Activated naive CD4-positive, alpha-beta T cell treated with anti-CD3 and anti-CD28 coated beads, Interleukin-2, amount 10 ng/mL, durations not matched to agents 7 days and 5 days (primary cell): Measurements from ENCODE around the gene RPS6KA4.
"Not testable (repeated sequence)": the region's sequence is repeated elsewhere in the genome, so short reads cannot be mapped to it uniquely, and the experiment has no call there.

Source experiments
- CTCF ChIA-PET: fragments of 350-600 bp; sonication (Branson Sonifier 250); formaldehyde crosslinking; loops from one replicate; lab custom pipeline; 2021; ENCODE audit warnings: antibody characterized with exemption; lab: Charles Lee
- DNase-seq: peaks from one replicate; pipeline ENCODE4 v3.0.0-alpha.2; 2020
- H3K27ac Mint-ChIP-seq: one replicate; pipeline ENCODE4 v1.8.0; 2021; ENCODE audit warnings: mild to moderate bottlenecking, moderate library complexity, mixed read lengths
- H3K27me3 Mint-ChIP-seq: one replicate; pipeline ENCODE4 v1.8.0; 2021; ENCODE audit warnings: mild to moderate bottlenecking, mixed read lengths
- H3K36me3 Mint-ChIP-seq: one replicate; pipeline ENCODE4 v1.8.0; 2021; ENCODE audit warnings: mixed read lengths
- H3K4me1 Mint-ChIP-seq: one replicate; pipeline ENCODE4 v1.8.0; 2021; ENCODE audit warnings: mixed read lengths
- H3K4me3 Mint-ChIP-seq: one replicate; pipeline ENCODE4 v1.8.0; 2021; ENCODE audit warnings: mild to moderate bottlenecking, moderate library complexity, mixed read lengths
- H3K9me3 Mint-ChIP-seq: one replicate; pipeline ENCODE4 v1.8.0; 2021; ENCODE audit warnings: mixed read lengths

Gene RPS6KA4

GRCh38 chr11:64320556-64320955, 38.4 kb upstream of the RPS6KA4 start:
- Mint-ChIP-seq H3K9me3 (no peaks in the 10 kb centered on the region), H3K4me3 (no peak overlapping the region), H3K27me3 (no peaks in the 10 kb centered on the region), H3K36me3 (peaks cover 32% of the 10 kb centered on the region), H3K4me1 (peaks cover 47% of the 10 kb centered on the region), H3K27ac (peak overlapping the region; percentile 59)
- CTCF ChIA-PET = no interaction called here
- DNase-seq = no peak

- no peak overlapping the region for H3K27ac Mint-ChIP-seq
Measured at GRCh38 chr11:64321026-64321425, 37.9 kb upstream of the RPS6KA4 start.

GRCh38 chr11:64321533-64321932, 37.4 kb upstream of the RPS6KA4 start:
- no peak for DNase-seq
- CTCF ChIA-PET = interaction anchor here (2.3 kb wide), 1 partner anchor 11 kb away, joined by 12 read pairs; no protein-coding TSS in a partner anchor
- Mint-ChIP-seq H3K27ac (no peak overlapping the region), H3K9me3 (no peaks in the 10 kb centered on the region), H3K36me3 (peaks cover 29% of the 10 kb centered on the region), H3K4me1 (peaks cover 42% of the 10 kb centered on the region), H3K27me3 (peaks cover 2% of the 10 kb centered on the region), H3K4me3 (no peak overlapping the region)

More at GRCh38 chr11:64321026-64321425, 37.9 kb upstream of the RPS6KA4 start:
- H3K36me3 Mint-ChIP-seq = peaks cover 32% of the 10 kb centered on the region
- no peaks in the 10 kb centered on the region for H3K27me3 Mint-ChIP-seq
- no peaks in the 10 kb centered on the region for H3K9me3 Mint-ChIP-seq
- DNase-seq = no peak
- CTCF ChIA-PET = no interaction called here
- peaks cover 47% of the 10 kb centered on the region for H3K4me1 Mint-ChIP-seq
- no peak overlapping the region for H3K4me3 Mint-ChIP-seq

- Mint-ChIP-seq H3K27ac (no peak overlapping the region), H3K4me3 (no peak overlapping the region), H3K36me3 (peaks cover 21% of the 10 kb centered on the region), H3K9me3 (no peaks in the 10 kb centered on the region), H3K27me3 (peaks cover 3% of the 10 kb centered on the region), H3K4me1 (peaks cover 29% of the 10 kb centered on the region)
- DNase-seq = no peak
- CTCF ChIA-PET = interaction anchor here (2.3 kb wide), 1 partner anchor 9 kb away, joined by 12 read pairs; no protein-coding TSS in a partner anchor
Measured at GRCh38 chr11:64322925-64323260, 36.1 kb upstream of the RPS6KA4 start.

- Mint-ChIP-seq H3K27ac (peak overlapping the region; percentile 52), H3K4me1 (peaks cover 25% of the 10 kb centered on the region), H3K9me3 (no peaks in the 10 kb centered on the region), H3K27me3 (peaks cover 3% of the 10 kb centered on the region), H3K36me3 (peaks cover 18% of the 10 kb centered on the region), H3K4me3 (no peak overlapping the region)
- CTCF ChIA-PET = interaction anchor here (2.3 kb wide), 1 partner anchor 9 kb away, joined by 12 read pairs; no protein-coding TSS in a partner anchor
- DNase-seq = no peak
Measured at GRCh38 chr11:64323373-64323772, 35.6 kb upstream of the RPS6KA4 start.

GRCh38 chr11:64323984-64324383, 35.0 kb upstream of the RPS6KA4 start:
- not testable (repeated sequence) for H3K9me3 Mint-ChIP-seq, H3K27me3 Mint-ChIP-seq, DNase-seq, H3K4me3 Mint-ChIP-seq
- Mint-ChIP-seq H3K4me1 (peaks cover 19% of the 10 kb centered on the region), H3K36me3 (peaks cover 18% of the 10 kb centered on the region), H3K27ac (peak overlapping the region; percentile 52)
- CTCF ChIA-PET = interaction anchor here (2.3 kb wide), 1 partner anchor 8 kb away, joined by 12 read pairs; no protein-coding TSS in a partner anchor

- Mint-ChIP-seq H3K27me3 (peaks cover 10% of the 10 kb centered on the region), H3K4me3 (no peak overlapping the region), H3K4me1 (peaks cover 10% of the 10 kb centered on the region), H3K36me3 (peaks cover 18% of the 10 kb centered on the region), H3K27ac (no peak overlapping the region), H3K9me3 (no peaks in the 10 kb centered on the region)
- CTCF ChIA-PET = no interaction called here
- no peak for DNase-seq
Measured at GRCh38 chr11:64324692-64325469, 34.1 kb upstream of the RPS6KA4 start.

- CTCF ChIA-PET = interaction anchor here (0.9 to 1.5 kb wide), 2 partner anchors 9 to 23 kb away, joined by 3 to 4 read pairs; partner anchors contain the start of gene PRDX5
- no peak overlapping the region for H3K27ac Mint-ChIP-seq
- H3K27me3 Mint-ChIP-seq = peaks cover 10% of the 10 kb centered on the region
- no peaks in the 10 kb centered on the region for H3K36me3 Mint-ChIP-seq
- peaks cover 9% of the 10 kb centered on the region for H3K4me1 Mint-ChIP-seq
- no peaks in the 10 kb centered on the region for H3K9me3 Mint-ChIP-seq
- DNase-seq = no peak
- H3K4me3 Mint-ChIP-seq = no peak overlapping the region
Measured at GRCh38 chr11:64327375-64327774, 31.6 kb upstream of the RPS6KA4 start.

- Mint-ChIP-seq H3K27me3 (peaks cover 10% of the 10 kb centered on the region), H3K36me3 (no peaks in the 10 kb centered on the region), H3K27ac (no peak overlapping the region), H3K9me3 (no peaks in the 10 kb centered on the region), H3K4me1 (peaks cover 9% of the 10 kb centered on the region), H3K4me3 (no peak overlapping the region)
- CTCF ChIA-PET = interaction anchor here (1.5 kb wide), 1 partner anchor 24 kb away, joined by 4 read pairs; no protein-coding TSS in a partner anchor
- DNase-seq = no peak
Measured at GRCh38 chr11:64327993-64328392, 31.0 kb upstream of the RPS6KA4 start.

GRCh38 chr11:64330888-64331287, 28.1 kb upstream of the RPS6KA4 start:
- DNase-seq = no peak
- Mint-ChIP-seq H3K27me3 (peaks cover 10% of the 10 kb centered on the region), H3K27ac (no peak overlapping the region), H3K36me3 (peaks cover 9% of the 10 kb centered on the region), H3K4me1 (peaks cover 13% of the 10 kb centered on the region), H3K4me3 (no peak overlapping the region), H3K9me3 (no peaks in the 10 kb centered on the region)
- CTCF ChIA-PET = interaction anchor here (0.9 to 3.6 kb wide), 11 partner anchors 8 to 347 kb away, joined by 3 to 46 read pairs (median 8); partner anchors contain the start of genes CCDC88B, ESRRA, PRDX5 and TRMT112

- Mint-ChIP-seq H3K27me3 (peaks cover 7% of the 10 kb centered on the region), H3K36me3 (peaks cover 9% of the 10 kb centered on the region), H3K4me1 (peaks cover 13% of the 10 kb centered on the region), H3K9me3 (no peaks in the 10 kb centered on the region), H3K27ac (peak overlapping the region; percentile 8), H3K4me3 (no peak overlapping the region)
- CTCF ChIA-PET = interaction anchor here (0.9 to 3.6 kb wide), 15 partner anchors 9 to 348 kb away, joined by 3 to 46 read pairs (median 4); partner anchors contain the start of genes CCDC88B, ESRRA, PRDX5 and TRMT112
- peak; percentile 81 for DNase-seq
Measured at GRCh38 chr11:64331569-64332371, 27.2 kb upstream of the RPS6KA4 start.

GRCh38 chr11:64333556-64333955, 25.4 kb upstream of the RPS6KA4 start:
- Mint-ChIP-seq H3K9me3 (no peaks in the 10 kb centered on the region), H3K4me1 (peaks cover 24% of the 10 kb centered on the region), H3K36me3 (peaks cover 13% of the 10 kb centered on the region), H3K27ac (no peak overlapping the region), H3K4me3 (no peak overlapping the region), H3K27me3 (peaks cover 6% of the 10 kb centered on the region)
- no peak for DNase-seq
- CTCF ChIA-PET = interaction anchor here (3.0 to 3.6 kb wide), 3 partner anchors 8 to 16 kb away, joined by 12 to 46 read pairs (median 26); partner anchors contain the start of genes CCDC88B, PRDX5 and TRMT112

- H3K4me1 Mint-ChIP-seq = peaks cover 36% of the 10 kb centered on the region
- H3K27ac Mint-ChIP-seq = no peak overlapping the region
- DNase-seq = no peak
- no peak overlapping the region for H3K4me3 Mint-ChIP-seq
- H3K27me3 Mint-ChIP-seq = no peaks in the 10 kb centered on the region
- peaks cover 17% of the 10 kb centered on the region for H3K36me3 Mint-ChIP-seq
- CTCF ChIA-PET = interaction anchor here (0.7 to 0.9 kb wide), 2 partner anchors 17 to 18 kb away, joined by 4 read pairs; partner anchors contain the start of genes PRDX5 and TRMT112
- no peaks in the 10 kb centered on the region for H3K9me3 Mint-ChIP-seq
Measured at GRCh38 chr11:64334764-64335735, 23.9 kb upstream of the RPS6KA4 start.
